ENCODE measurements around the gene AHNAK.
A peak's percentile ranks its signal among the peaks of the same experiment; 100 is the strongest.

Gene AHNAK

GRCh38 chr11:62459080-62459479 is 87.5 kb downstream of the AHNAK start:
- H3K4me3 ChIP-seq (ENCODE audit: low read length), result no peak overlapping the region
- H2AK5ac ChIP-seq (ENCODE audit: low read length), result peak overlapping the region; percentile 33
- no peak for DNase-seq
- H3K23ac ChIP-seq (ENCODE audit: low read length), result no peak overlapping the region
- H3K79me1 ChIP-seq (ENCODE audit: low read length), result no peaks in the 10 kb centered on the region
- H3K27me3 ChIP-seq (ENCODE audit: insufficient read depth, low read length, poor library complexity), result no peaks in the 10 kb centered on the region
- no peak overlapping the region for H3K9ac ChIP-seq (ENCODE audit: low read length)
- peak overlapping the region; percentile 23 for H2BK120ac ChIP-seq (ENCODE audit: low read depth, low read length)
- no peak overlapping the region for H2BK5ac ChIP-seq (ENCODE audit: low read length)
- H3K79me2 ChIP-seq (ENCODE audit: control insufficient read depth, insufficient read depth, low read length), result no peaks in the 10 kb centered on the region
- H4K5ac ChIP-seq (ENCODE audit: low read length), result no peak overlapping the region
- H3K4ac ChIP-seq (ENCODE audit: low read depth, low read length), result no peak overlapping the region
- H4K8ac ChIP-seq (ENCODE audit: low read depth, low read length), result no peak overlapping the region
- H3K27ac ChIP-seq (ENCODE audit: low read depth, low read length), result no peak overlapping the region
- no peak overlapping the region for H3K4me2 ChIP-seq (ENCODE audit: low read length)
- H3K56ac ChIP-seq (ENCODE audit: low read length), result no peak overlapping the region
- H3K36me3 ChIP-seq (ENCODE audit: control insufficient read depth, insufficient read depth, low read length), result no peaks in the 10 kb centered on the region
- WGBS (ENCODE audit: extremely low coverage, insufficient coverage, low lambda C conversion rate), result no CpG with 5 or more reads among the region's 1 CpG
- no peak overlapping the region for H2BK15ac ChIP-seq (replicated peaks; ENCODE audit: low read depth)
- peaks cover 2% of the 10 kb centered on the region for H3K4me1 ChIP-seq (ENCODE audit: control insufficient read depth, low read depth, low read length)
- H3K18ac ChIP-seq (ENCODE audit: low read length), result peak overlapping the region; percentile 73

GRCh38 chr11:62458212-62459002 is 88.2 kb downstream of the AHNAK start:
- Histone ChIP-seq H3K4me3 (ENCODE audit: low read length) (no peak overlapping the region), H3K18ac (ENCODE audit: low read length) (peak overlapping the region; percentile 73), H2AK5ac (ENCODE audit: low read length) (peak overlapping the region; percentile 3), H3K23ac (ENCODE audit: low read length) (no peak overlapping the region), H3K79me2 (ENCODE audit: control insufficient read depth, insufficient read depth, low read length) (no peaks in the 10 kb centered on the region), H3K56ac (ENCODE audit: low read length) (peak overlapping the region; percentile 12), H3K4ac (ENCODE audit: low read depth, low read length) (no peak overlapping the region), H4K8ac (ENCODE audit: low read depth, low read length) (no peak overlapping the region), H3K4me2 (ENCODE audit: low read length) (no peak overlapping the region), H3K27ac (ENCODE audit: low read depth, low read length) (no peak overlapping the region), H2BK15ac (replicated peaks; ENCODE audit: low read depth) (no peak overlapping the region), H3K4me1 (ENCODE audit: control insufficient read depth, low read depth, low read length) (peaks cover 2% of the 10 kb centered on the region), H2BK120ac (ENCODE audit: low read depth, low read length) (no peak overlapping the region), H3K27me3 (ENCODE audit: insufficient read depth, low read length, poor library complexity) (no peaks in the 10 kb centered on the region), H3K36me3 (ENCODE audit: control insufficient read depth, insufficient read depth, low read length) (no peaks in the 10 kb centered on the region), H4K5ac (ENCODE audit: low read length) (no peak overlapping the region), H3K79me1 (ENCODE audit: low read length) (no peaks in the 10 kb centered on the region), H2BK5ac (ENCODE audit: low read length) (no peak overlapping the region), H3K9ac (ENCODE audit: low read length) (no peak overlapping the region)
- no CpG with 5 or more reads among the region's 4 CpGs for WGBS (ENCODE audit: extremely low coverage, insufficient coverage, low lambda C conversion rate)
- no peak for DNase-seq

DNA sequence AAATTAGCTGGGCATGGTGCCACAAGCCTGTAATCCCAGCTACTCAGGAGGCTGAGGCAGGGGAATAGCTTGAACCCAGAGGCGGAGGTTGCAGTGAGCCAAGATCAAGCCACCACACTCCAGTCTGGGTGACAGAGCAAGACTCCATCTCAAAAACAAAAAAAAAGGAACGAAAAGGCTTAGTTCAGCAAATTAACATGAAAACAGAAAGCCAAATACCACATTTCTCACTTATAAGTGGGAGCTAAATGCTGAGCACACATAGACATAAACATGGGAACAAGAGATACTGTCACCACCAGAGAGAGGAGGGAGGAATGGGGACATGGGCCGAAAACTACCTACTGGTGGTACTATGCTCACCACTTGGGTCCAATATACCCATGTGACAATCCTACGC is 89.1 kb downstream of the AHNAK start:
- no peak overlapping the region for H3K56ac ChIP-seq (ENCODE audit: low read length)
- peaks cover 2% of the 10 kb centered on the region for H3K4me1 ChIP-seq (ENCODE audit: control insufficient read depth, low read depth, low read length)
- no peak overlapping the region for H2BK5ac ChIP-seq (ENCODE audit: low read length)
- no peak overlapping the region for H3K4me3 ChIP-seq (ENCODE audit: low read length)
- no peak overlapping the region for H4K5ac ChIP-seq (ENCODE audit: low read length)
- no peak overlapping the region for H4K8ac ChIP-seq (ENCODE audit: low read depth, low read length)
- H3K36me3 ChIP-seq (ENCODE audit: control insufficient read depth, insufficient read depth, low read length), result no peaks in the 10 kb centered on the region
- H3K9ac ChIP-seq (ENCODE audit: low read length), result no peak overlapping the region
- no peaks in the 10 kb centered on the region for H3K79me1 ChIP-seq (ENCODE audit: low read length)
- H2BK15ac ChIP-seq (replicated peaks; ENCODE audit: low read depth), result no peak overlapping the region
- no peaks in the 10 kb centered on the region for H3K27me3 ChIP-seq (ENCODE audit: insufficient read depth, low read length, poor library complexity)
- no peak overlapping the region for H3K4me2 ChIP-seq (ENCODE audit: low read length)
- no peak overlapping the region for H3K27ac ChIP-seq (ENCODE audit: low read depth, low read length)
- DNase-seq, result no peak
- no peak overlapping the region for H2AK5ac ChIP-seq (ENCODE audit: low read length)
- no peak overlapping the region for H3K18ac ChIP-seq (ENCODE audit: low read length)
- H3K4ac ChIP-seq (ENCODE audit: low read depth, low read length), result no peak overlapping the region
- H3K23ac ChIP-seq (ENCODE audit: low read length), result no peak overlapping the region
- H3K79me2 ChIP-seq (ENCODE audit: control insufficient read depth, insufficient read depth, low read length), result no peaks in the 10 kb centered on the region
- no peak overlapping the region for H2BK120ac ChIP-seq (ENCODE audit: low read depth, low read length)
- WGBS (ENCODE audit: extremely low coverage, insufficient coverage, low lambda C conversion rate), result no CpG with 5 or more reads among the region's 4 CpGs

- Histone ChIP-seq H3K4me3 (ENCODE audit: low read length) (no peak overlapping the region), H3K79me2 (ENCODE audit: control insufficient read depth, insufficient read depth, low read length) (no peaks in the 10 kb centered on the region), H3K23ac (ENCODE audit: low read length) (no peak overlapping the region), H4K8ac (ENCODE audit: low read depth, low read length) (no peak overlapping the region), H2BK5ac (ENCODE audit: low read length) (no peak overlapping the region), H3K18ac (ENCODE audit: low read length) (no peak overlapping the region), H3K9ac (ENCODE audit: low read length) (no peak overlapping the region), H2AK5ac (ENCODE audit: low read length) (no peak overlapping the region), H3K27me3 (ENCODE audit: insufficient read depth, low read length, poor library complexity) (no peaks in the 10 kb centered on the region), H3K27ac (ENCODE audit: low read depth, low read length) (no peak overlapping the region), H4K5ac (ENCODE audit: low read length) (no peak overlapping the region), H3K4me2 (ENCODE audit: low read length) (no peak overlapping the region), H3K36me3 (ENCODE audit: control insufficient read depth, insufficient read depth, low read length) (no peaks in the 10 kb centered on the region), H2BK120ac (ENCODE audit: low read depth, low read length) (no peak overlapping the region), H3K56ac (ENCODE audit: low read length) (no peak overlapping the region), H2BK15ac (replicated peaks; ENCODE audit: low read depth) (no peak overlapping the region), H3K4me1 (ENCODE audit: control insufficient read depth, low read depth, low read length) (peaks cover 2% of the 10 kb centered on the region), H3K79me1 (ENCODE audit: low read length) (no peaks in the 10 kb centered on the region), H3K4ac (ENCODE audit: low read depth, low read length) (no peak overlapping the region)
- DNase-seq, result peak; percentile 76
- no CpG with 5 or more reads among the region's 4 CpGs for WGBS (ENCODE audit: extremely low coverage, insufficient coverage, low lambda C conversion rate)
These were observed 90.0 kb downstream of the AHNAK start for GRCh38 chr11:62456630-62457029.

- no peak overlapping the region for H3K4me2 ChIP-seq (ENCODE audit: low read length)
- no peak for DNase-seq
- no peak overlapping the region for H4K5ac ChIP-seq (ENCODE audit: low read length)
- H2AK5ac ChIP-seq (ENCODE audit: low read length), result no peak overlapping the region
- no peak overlapping the region for H2BK120ac ChIP-seq (ENCODE audit: low read depth, low read length)
- H3K18ac ChIP-seq (ENCODE audit: low read length), result no peak overlapping the region
- H3K79me2 ChIP-seq (ENCODE audit: control insufficient read depth, insufficient read depth, low read length), result no peaks in the 10 kb centered on the region
- WGBS (ENCODE audit: extremely low coverage, insufficient coverage, low lambda C conversion rate), result no CpG with 5 or more reads among the region's 11 CpGs
- no peaks in the 10 kb centered on the region for H3K79me1 ChIP-seq (ENCODE audit: low read length)
- no peak overlapping the region for H3K23ac ChIP-seq (ENCODE audit: low read length)
- no peaks in the 10 kb centered on the region for H3K4me1 ChIP-seq (ENCODE audit: control insufficient read depth, low read depth, low read length)
- no peak overlapping the region for H3K4ac ChIP-seq (ENCODE audit: low read depth, low read length)
- no peaks in the 10 kb centered on the region for H3K36me3 ChIP-seq (ENCODE audit: control insufficient read depth, insufficient read depth, low read length)
- H3K4me3 ChIP-seq (ENCODE audit: low read length), result no peak overlapping the region
- no peaks in the 10 kb centered on the region for H3K27me3 ChIP-seq (ENCODE audit: insufficient read depth, low read length, poor library complexity)
- no peak overlapping the region for H3K9ac ChIP-seq (ENCODE audit: low read length)
- no peak overlapping the region for H3K56ac ChIP-seq (ENCODE audit: low read length)
- H4K8ac ChIP-seq (ENCODE audit: low read depth, low read length), result no peak overlapping the region
- no peak overlapping the region for H2BK5ac ChIP-seq (ENCODE audit: low read length)
- no peak overlapping the region for H2BK15ac ChIP-seq (replicated peaks; ENCODE audit: low read depth)
- H3K27ac ChIP-seq (ENCODE audit: low read depth, low read length), result no peak overlapping the region
These were observed 93.7 kb downstream of the AHNAK start for GRCh38 chr11:62452839-62453468.
